ENCODE measurements around the gene RPL28.

GRCh38 chr19:55444646-55445045 lies 58.9 kb downstream of the RPL28 start:
- TF ChIP-seq, protein P1, sequence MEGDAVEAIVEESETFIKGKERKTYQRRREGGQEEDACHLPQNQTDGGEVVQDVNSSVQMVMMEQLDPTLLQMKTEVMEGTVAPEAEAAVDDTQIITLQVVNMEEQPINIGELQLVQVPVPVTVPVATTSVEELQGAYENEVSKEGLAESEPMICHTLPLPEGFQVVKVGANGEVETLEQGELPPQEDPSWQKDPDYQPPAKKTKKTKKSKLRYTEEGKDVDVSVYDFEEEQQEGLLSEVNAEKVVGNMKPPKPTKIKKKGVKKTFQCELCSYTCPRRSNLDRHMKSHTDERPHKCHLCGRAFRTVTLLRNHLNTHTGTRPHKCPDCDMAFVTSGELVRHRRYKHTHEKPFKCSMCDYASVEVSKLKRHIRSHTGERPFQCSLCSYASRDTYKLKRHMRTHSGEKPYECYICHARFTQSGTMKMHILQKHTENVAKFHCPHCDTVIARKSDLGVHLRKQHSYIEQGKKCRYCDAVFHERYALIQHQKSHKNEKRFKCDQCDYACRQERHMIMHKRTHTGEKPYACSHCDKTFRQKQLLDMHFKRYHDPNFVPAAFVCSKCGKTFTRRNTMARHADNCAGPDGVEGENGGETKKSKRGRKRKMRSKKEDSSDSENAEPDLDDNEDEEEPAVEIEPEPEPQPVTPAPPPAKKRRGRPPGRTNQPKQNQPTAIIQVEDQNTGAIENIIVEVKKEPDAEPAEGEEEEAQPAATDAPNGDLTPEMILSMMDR (conservative IDR thresholded peaks at IDR 0.05 in 1 of 2, IDR thresholded peaks at IDR 0.05 in 1 of 2; ENCODE audit: extremely low read depth in 1 of 2, insufficient read depth in 1 of 2, low read depth in 1 of 2, low read length in 2 of 2), result no peak
- peak; percentile 28 for TF ChIP-seq EZH2 (IDR thresholded peaks at IDR 0.05; ENCODE audit: borderline replicate concordance, low read length)
